NCI-H446 (cell line): ENCODE measurements around the gene WDR31.
A peak's percentile ranks its signal among the peaks of the same experiment; 100 is the strongest.
"Not testable (repeated sequence)": the region's sequence is repeated elsewhere in the genome, so short reads cannot be mapped to it uniquely, and the experiment has no call there.

Source experiments
- DNase-seq, 2 experiments: peaks; one replicate each; lab custom pipeline; 2025; lab: John Stamatoyannopoulos, UW

WDR31 gene

GRCh38 chr9:113368348-113368981 is 28.4 kb upstream of the WDR31 start:
- DNase-seq, result no peak

GRCh38 chr9:113365652-113366051 is 25.6 kb upstream of the WDR31 start:
- DNase-seq, result not testable (repeated sequence)

GRCh38 chr9:113364951-113365350 is 24.9 kb upstream of the WDR31 start:
- DNase-seq, result no peak

GRCh38 chr9:113363336-113363735 is 23.3 kb upstream of the WDR31 start:
- no peak for DNase-seq

- DNase-seq, result no peak
Measured at GRCh38 chr9:113361304-113362018, 21.4 kb upstream of the WDR31 start.

GRCh38 chr9:113360242-113360842 is 20.3 kb upstream of the WDR31 start:
- DNase-seq, result no peak

GRCh38 chr9:113359385-113359784 is 19.3 kb upstream of the WDR31 start:
- peak in 1 of 2 experiments; percentile 6 for DNase-seq

GRCh38 chr9:113356686-113357292 is 16.7 kb upstream of the WDR31 start:
- DNase-seq, result no peak

- DNase-seq, result no peak
Measured at GRCh38 chr9:113355040-113355596, 15.0 kb upstream of the WDR31 start.

- no peak for DNase-seq
Measured at GRCh38 chr9:113352411-113352810, 12.3 kb upstream of the WDR31 start.

- DNase-seq, result no peak
Measured at GRCh38 chr9:113352006-113352405, 11.9 kb upstream of the WDR31 start.

GRCh38 chr9:113350937-113351336 is 10.9 kb upstream of the WDR31 start:
- DNase-seq, result no peak

GRCh38 chr9:113350107-113350661 is 10.1 kb upstream of the WDR31 start:
- DNase-seq, result no peak

- DNase-seq, result no peak
Measured at GRCh38 chr9:113349445-113350094, 9.5 kb upstream of the WDR31 start, which contains the start of gene BSPRY. TSS of gene BSPRY (plus strand) at chr9:113349541. CDS start at chr9:113349580, 39 bp downstream.

GRCh38 chr9:113349066-113349444 is 9.0 kb upstream of the WDR31 start:
- DNase-seq, result no peak

GRCh38 chr9:113348437-113348836 is 8.4 kb upstream of the WDR31 start:
- DNase-seq, result no peak

GRCh38 chr9:113345671-113346070 is 5.6 kb upstream of the WDR31 start:
- DNase-seq, result no peak

- DNase-seq, result no peak
Measured at GRCh38 chr9:113345190-113345589, 5.1 kb upstream of the WDR31 start.

GRCh38 chr9:113343732-113344231 is 3.7 kb upstream of the WDR31 start:
- peak in 1 of 2 experiments; percentile 37 for DNase-seq

GRCh38 chr9:113341712-113342410 is 1.8 kb upstream of the WDR31 start:
- no peak for DNase-seq

GRCh38 chr9:113337714-113338113 is 2.4 kb downstream of the WDR31 start:
- no peak for DNase-seq
